ENCODE results near the gene RPTOR. TPM values are rescaled to one million over a fixed set of nuclear protein-coding genes. Genes with fewer than 3 reads are reported as not detected.

RPTOR gene
- total RNA-seq, 1 donor from 2014 or later: 19.0 TPM

DNA sequence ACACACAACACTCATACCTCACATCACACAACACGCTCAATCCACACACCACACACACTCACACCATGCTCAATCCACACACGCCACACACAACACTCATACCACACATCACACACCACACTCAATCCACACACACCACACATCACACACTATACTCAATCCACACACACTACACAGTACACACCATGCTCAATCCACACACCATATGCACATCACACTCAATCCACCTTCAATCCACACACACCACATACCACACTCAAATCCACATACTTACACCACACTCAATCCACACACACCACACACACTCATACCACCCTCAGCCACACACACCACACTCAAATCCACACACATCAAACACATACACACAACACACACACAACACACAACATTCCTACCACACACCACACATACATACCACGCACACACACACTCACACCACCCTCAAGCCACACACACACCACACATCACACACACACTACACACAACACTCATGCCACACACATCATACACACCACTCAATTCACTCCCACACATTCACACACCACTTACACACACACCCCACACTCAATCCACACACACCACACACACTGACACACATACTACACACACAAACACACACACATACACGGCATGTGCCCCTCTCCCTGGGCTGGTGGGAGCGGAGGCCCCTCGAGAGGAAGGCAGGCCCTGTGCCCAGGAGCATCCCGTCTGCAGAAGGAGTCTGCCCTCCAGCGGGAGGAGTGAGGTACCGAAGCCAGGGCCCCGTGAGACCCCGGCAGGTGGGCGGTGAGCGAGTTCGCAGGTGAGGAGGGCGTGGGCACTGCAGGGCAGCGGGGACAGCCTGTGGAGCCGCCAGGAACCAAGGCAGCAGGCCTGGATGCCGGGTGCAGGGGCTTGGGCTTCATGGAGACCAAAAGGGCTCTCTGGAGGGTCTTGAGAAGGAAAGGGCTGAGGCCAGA lies 33.1 kb upstream of the RPTOR start:
- ATAC-seq (ENCODE audit: poor library complexity) (no peak), DNase-seq (peak; percentile 30)
- intact Hi-C loops (cut with DNase I): no loop called here

DNA sequence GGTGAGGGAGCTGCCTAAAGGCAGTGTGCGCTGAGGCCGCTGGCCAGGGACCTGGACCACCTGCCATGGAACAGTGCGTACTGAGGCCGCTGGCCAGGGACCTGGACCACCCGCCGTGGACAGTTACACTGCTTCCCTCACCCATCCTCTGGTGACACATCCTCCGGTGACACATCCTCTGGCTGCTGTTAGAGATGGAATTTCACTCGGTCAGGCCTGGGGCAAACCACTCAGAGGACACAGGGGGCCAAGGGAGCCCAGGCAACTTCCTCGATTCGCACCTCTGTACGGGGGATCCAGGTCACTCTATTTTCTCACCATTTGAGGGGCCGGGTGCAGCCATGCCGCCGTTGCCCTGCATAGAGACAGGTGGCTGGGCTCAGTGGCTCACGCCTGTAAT lies 32.4 kb upstream of the RPTOR start:
- intact Hi-C loops (cut with DNase I): no loop called here
- DNase-seq (peak; percentile 13), ATAC-seq (ENCODE audit: poor library complexity) (no peak)

DNA sequence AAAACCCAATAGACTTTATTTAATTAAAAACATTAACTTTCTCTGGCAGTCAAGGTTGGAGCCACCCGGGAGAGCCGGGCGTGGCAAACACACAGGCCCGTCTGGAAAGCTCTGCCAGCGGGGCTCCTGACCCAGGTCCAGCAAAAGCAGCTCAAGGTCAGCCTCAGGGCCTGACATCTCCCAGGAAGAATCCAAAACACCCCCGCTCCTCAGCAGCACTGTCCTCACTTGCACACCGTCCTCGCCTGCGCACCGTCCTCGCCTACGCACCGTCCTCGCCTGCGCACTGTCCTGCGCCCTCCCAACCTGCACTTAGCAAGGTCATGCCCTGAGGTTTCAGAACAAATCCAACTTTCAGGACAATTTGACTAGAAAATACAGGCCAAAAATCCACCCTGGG lies 31.4 kb upstream of the RPTOR start:
- intact Hi-C loops (cut with DNase I): no loop called here
- ATAC-seq (ENCODE audit: poor library complexity) (no peak), DNase-seq (no peak)

DNA sequence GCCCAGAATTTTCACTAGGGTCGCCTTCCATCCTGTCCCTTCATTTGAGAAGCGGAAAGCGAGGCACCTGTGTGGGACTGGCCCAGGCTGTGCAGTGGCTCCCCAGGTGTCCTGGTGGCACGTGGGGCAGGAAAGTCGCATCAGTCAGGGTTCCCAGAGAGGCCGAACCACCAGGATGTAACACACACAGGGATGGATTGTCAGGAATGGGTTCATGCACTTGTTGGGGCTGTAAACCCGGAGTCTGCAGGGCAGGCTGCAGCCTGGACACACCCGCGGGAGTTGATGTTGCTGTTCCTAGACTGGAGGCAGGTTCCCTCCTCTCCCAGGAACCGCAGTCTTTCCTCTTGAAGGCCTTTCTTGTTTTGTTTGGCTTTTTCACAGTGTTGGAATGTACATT lies 30.7 kb upstream of the RPTOR start:
- ATAC-seq (ENCODE audit: poor library complexity) (no peak), DNase-seq (no peak)
- intact Hi-C loops (cut with DNase I): no loop called here

DNA sequence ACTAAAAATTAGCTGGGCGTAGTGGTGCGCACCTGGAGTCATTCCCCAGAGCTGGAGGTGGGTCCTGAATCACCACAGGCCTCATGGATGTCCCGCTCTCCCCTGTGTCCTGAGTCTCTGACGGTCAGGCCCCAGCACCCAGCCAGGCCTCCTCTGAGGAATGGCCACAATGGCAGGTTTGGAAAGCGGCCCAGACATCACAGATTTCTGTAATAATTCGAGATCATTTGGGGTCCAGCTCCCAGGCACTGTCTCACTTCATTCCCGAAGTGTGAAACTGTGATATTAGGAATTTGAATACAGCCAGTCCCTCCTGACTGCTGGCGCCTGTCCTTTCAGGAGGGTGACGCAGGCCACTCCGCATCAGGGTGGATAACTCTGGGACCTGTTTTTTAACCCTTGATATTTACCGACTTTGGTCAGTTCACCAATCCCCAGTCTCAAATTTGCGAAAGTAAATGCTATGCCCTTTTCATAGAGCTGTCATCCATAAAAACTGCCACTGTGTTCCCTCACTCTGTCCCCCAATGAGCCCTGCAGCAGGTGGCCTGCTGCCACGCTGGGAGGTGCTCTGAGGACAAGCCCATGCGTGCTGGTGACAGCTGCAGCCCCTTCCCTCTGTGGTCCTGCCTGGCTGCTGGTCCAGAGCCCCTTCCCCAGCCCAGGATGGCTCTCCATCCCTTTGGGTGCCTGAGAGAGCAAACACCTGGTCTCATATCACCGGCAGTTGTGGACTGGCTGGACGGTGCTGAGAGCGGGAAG lies 28.3 kb upstream of the RPTOR start:
- ATAC-seq (ENCODE audit: poor library complexity) (no peak), DNase-seq (no peak)
- intact Hi-C loops (cut with DNase I): no loop called here

DNA sequence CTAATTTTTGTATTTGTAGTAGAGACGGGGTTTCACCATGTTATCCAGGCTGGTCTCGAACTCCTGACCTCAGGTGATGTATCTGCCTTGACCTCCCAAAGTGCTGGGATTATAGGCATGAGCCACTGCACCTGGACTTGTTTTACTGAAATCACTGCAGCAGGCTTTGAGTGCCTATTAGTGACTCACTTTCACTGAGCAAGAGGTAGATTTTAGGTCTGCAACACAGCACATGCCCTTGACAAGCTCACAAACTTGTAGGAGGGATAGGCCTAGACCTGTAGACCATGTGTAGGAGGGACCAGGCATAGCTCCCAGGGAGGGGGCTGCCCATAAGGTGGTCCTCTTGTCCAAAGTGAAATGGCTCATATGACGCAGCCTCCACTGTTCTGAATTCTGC lies 27.0 kb upstream of the RPTOR start:
- intact Hi-C loops (cut with DNase I): no loop called here
- DNase-seq (no peak), ATAC-seq (ENCODE audit: poor library complexity) (no peak)

DNA sequence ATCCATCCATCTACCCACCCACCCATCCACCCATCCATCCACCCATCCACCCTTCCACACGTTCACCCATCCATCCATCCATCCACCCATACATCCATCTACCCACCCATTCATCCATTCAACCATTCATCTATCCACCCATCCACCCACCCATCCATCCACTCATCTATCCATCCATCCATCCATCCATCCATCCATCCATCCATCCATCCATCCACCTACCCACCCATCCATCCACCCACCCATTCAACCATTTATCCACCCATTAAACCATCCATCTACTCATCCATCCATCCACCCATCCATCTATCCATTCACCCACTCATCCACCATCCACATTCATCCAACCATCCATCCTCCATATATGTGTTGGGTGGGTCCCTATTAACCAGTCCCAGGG lies 26.2 kb upstream of the RPTOR start:
- ATAC-seq (ENCODE audit: poor library complexity): no peak
- intact Hi-C loops (cut with DNase I): no loop called here
- no peak for DNase-seq

DNA sequence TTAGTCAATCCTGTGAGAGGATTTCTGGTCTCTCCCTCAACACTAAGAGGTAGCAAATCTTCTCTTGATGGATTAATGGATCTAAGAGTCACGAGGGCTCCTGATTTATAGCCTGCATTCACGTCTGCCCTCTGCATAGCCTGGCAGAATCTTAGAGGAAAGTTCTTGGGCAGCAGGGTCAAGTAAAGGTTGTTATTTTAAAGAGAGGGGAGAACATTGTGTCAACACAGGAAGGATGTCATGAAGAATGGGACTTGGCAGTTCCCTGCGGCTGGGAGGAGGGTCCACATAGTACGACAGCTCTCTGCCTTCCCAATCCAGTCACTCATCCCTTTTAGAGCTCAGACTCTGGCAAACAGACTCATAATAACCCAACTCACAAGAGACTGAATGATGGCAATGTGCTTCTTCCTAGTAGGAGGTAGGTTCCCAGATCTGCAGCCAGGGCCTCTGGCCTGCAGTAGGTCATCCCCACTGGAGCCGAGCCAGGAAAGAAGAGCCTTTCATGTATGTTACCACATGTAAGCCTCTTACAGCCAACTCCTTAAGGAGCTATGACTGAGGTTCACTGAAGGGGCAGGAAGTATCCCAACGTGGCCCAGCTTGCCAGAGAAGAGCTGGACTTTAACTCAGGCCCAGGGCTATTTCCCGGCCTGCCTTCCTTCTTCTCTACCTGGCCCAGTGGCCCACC lies 25.4 kb upstream of the RPTOR start:
- no peak for ATAC-seq (ENCODE audit: poor library complexity)
- no peak for DNase-seq
- intact Hi-C loops (cut with DNase I): no loop called here

DNA sequence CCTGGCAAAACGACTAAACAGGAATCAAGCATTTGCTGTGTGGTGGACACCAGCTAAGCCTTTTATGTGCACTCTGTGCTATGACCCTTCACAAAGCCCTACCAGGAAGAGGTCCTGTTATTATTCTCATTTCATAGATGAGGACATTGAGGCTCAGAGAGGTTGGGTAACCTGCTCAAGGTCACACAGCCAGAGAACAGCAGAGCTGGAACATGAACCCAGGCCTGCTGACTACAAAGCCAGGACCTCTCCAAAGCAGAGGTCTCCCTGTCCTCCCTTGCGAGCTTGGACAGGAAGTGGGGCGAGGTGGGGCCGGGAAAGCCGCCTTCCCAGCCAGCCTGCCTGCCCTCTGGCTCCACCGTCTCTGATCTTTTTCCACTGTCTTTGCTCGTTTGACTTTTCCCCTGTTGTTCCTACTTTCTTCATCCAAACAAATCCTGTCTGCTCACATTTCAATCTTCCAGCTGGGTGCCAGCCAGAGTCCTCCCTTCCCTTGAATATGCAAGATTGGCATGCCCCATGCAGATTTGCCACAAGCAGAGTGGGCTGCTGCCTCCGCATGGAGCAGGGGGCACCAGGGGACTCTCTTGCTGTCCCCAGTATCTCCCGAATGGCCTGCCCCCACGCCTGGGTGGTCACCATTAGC lies 23.7 kb upstream of the RPTOR start:
- DNase-seq: no peak
- ATAC-seq (ENCODE audit: poor library complexity): no peak
- intact Hi-C loops (cut with DNase I): no loop called here

DNA sequence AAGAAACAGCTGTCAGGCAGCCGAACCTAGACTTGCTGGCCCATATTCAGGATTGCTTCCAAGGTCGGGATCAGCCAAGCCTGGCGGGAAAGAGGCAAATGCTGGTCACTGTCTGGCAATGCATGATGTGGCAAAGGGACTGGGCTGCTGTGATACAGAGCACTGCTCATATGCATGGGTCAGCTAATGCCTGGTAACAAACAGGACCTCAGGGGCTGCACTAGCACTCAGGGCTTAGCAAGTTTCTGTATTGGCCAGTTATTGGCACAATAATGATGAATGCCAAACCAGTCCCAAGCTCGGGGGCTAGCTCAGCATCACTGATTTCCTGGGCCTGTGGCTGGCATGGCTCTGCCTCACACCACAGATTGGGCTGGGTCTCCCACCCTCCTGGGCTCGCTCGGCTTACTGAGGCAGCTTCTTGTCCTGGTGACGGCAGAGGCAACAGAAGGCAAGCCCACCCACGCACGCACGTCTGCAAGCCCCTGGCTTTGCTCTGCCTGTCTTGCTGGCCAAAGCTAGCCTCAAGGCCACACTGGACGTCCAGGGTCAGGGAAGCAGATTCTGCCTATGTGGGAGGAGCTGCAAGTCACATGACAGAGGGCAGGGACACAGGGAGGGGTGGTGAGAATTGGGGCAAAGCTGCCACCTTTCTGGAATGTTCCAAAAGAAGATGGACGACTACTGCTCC lies 21.4 kb upstream of the RPTOR start:
- intact Hi-C loops (cut with DNase I): no loop called here
- no peak for DNase-seq
- no peak for ATAC-seq (ENCODE audit: poor library complexity)

DNA sequence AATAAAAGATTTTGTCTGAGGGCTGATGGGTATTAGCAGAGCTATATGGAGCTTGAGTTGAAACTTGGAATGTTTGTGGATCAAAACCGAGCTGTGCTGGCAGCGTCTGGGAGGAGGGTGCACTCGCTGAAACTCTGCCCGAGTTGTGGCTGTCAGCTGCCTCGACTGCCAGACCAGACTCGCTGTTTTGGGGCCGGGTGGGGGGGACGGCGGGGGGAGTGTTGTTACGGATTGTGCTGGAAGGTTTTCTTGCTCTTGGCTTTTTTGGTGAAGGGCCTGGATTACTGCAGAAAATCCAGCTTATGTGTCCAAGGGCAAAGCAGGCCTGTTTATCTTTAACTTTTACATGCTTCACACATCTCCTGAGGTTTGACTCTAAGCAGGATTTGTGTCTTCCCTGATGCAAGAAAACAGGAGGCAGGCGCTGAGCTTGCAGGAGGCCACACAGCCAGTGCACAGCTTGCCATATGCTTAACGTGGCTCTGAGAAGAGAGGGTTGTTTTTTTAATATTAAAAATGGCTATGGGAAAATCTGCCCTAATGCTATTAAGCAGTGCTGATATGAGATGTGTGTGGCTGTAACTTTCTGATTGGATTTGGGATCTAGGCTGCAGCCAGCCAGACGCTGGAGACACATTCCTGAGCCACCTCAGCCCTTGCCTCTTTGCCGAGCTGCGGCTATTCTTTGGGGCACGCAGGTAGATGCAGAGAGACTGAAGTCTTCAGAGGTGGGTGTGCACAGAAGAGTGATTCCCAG lies 20.5 kb upstream of the RPTOR start:
- ATAC-seq (ENCODE audit: poor library complexity) (no peak), DNase-seq (no peak)
- intact Hi-C loops (cut with DNase I): no loop called here

DNA sequence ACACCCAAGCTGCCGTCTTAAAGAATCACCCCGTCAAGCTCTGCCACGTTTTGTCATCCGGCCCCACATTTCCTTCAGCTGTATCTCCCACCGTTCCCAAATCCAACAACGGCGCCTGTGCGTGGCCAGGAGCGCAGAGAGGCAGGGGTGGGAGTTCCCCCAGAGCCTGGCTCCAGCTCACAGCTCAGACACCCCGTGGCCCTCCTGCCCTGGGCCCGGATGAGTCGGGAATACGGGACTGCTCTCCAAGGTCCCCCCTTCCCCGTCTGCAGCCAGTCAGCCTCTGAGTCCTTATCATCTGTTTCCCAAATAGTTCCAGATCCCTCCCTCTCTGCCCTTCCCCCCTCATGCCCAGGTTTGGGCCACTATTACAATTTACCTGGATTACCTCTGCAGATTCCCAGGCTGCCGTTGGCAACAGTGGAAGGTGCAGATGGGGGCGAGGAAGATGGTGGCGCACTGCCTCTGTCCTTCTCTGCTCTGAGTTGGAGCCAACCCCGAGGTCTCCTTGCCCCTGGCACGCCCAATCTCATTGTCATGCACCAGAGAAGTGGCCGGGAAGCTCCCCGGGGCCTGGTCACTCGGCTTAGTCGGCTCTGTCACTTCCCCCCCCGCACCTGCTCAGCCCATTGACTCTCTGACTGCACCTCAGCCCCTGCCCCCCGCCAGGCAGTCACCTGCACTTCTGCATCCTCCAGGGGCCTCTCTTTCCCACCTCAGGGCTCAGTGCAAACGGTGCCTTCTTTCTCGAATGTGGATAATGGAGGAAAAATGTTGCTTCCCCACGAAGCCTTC lies 18.3 kb upstream of the RPTOR start:
- DNase-seq: no peak
- intact Hi-C loops (cut with DNase I): no loop called here
- ATAC-seq (ENCODE audit: poor library complexity): no peak

DNA sequence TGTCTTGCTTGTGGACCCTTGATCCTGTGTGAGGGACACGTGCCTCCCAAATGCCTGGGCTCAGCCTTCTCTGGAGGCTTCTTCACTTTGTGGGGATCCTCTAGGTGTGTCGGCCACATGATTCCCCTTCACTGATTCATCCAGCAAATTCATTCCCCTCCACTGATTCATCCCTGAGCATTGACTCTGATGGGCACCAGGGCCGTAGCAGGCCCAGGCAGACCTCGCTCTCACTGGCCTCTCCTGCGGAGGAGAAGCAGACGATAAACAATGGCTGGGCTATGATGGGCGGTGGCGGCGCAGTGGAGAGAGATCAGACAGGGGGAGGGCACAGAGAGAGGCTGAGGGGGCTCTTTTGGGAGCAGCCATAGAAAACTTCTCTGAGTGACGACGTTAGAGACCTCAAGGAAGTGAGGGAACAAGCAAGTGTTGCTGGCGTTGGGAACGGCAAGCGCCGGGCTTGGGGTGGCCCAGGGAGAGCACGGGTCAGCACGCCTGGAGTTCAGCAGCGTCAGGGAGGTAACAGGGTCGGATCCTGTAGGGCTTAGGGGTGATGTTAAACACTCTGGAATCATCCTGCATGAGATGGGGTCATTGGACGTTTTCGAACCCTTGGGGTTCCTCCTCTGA lies 17.5 kb upstream of the RPTOR start:
- no peak for DNase-seq
- intact Hi-C loops (cut with DNase I): no loop called here
- ATAC-seq (ENCODE audit: poor library complexity): no peak

DNA sequence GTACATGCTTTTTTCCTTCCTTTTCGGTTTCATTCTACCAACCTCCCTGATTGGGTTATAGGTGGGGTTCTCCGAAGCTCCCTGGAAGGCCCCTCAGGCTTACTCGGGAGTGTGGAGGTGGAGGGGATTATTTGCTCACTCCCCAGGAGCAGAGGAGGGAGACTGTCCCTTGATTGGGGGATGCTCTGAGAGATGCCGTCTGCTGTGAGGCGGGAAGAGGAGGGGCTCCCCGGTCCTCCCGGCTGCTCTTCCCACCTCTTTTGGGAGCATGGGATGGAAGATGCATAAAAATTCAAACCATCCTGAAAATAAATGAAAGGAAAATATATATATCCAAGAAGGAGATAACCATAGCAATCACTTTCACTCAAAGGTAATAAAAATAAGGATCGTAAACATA lies 16.1 kb upstream of the RPTOR start:
- intact Hi-C loops (cut with DNase I): no loop called here
- ATAC-seq (ENCODE audit: poor library complexity) (no peak), DNase-seq (no peak)

DNA sequence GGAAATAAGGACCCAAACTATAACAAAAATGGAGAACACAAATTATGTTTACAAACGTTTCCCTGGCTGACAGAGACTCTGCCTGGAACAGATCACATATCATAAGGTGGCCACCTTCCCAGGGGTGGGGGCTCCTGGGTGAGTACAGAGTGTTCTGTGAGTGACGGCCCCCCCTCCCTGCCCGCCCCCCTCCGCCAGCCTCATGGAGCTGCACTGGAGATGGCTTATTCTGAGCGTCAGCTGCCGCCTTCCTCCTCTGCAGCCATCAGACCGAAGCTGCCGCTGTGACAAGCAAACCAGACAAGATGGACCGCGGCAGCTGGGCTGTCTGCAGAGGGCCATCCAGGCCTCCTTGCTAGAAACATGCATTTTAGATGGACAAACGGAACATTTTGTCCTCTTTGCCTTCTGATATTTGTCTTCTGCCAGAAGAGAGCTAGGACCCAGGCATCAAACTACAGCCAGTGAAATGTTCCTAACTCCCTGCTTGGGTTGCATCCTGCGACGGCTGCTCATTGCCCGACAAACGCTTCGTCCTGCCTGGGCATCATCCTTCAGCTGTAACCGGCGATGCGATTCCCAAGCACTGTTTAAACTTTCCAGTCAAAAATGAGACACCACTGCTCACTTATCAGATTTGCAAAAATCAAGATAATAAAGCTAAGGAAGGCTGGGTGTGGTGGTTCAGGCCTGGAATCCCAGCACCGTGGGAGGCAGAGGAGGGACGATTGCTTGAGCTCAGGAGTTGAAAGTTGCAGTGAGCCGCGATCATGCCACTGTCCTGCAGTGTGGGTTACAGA lies 15.3 kb upstream of the RPTOR start:
- ATAC-seq (ENCODE audit: poor library complexity) (no peak), DNase-seq (no peak)
- intact Hi-C loops (cut with DNase I): no loop called here

DNA sequence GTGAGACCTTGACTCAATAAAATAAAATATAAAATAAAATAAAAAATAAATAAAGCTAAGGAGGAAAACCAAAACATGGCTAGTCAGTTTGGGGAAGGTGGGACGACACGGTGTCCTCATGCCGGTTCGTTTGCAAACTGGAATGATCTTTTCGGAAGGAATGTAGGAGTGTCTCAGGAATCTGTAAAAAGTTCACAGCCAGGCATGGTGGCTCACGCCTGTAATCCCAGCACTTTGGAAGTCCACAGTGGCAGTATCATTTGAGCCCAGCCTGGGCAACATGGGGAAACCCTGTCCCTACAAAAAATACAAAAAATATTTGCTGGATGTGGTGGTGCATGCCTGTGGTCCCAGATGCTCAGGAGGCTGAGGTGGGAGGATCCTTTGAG lies 14.7 kb upstream of the RPTOR start:
- ATAC-seq (ENCODE audit: poor library complexity) (no peak), DNase-seq (no peak)
- intact Hi-C loops (cut with DNase I): no loop called here

Measured in Right ventricle myocardium superior (tissue), 1 donor.